HG02970 (cell line): ENCODE results near the gene CD7.

Experiments
- ATAC-seq: cut with Tn5 transposase; IDR thresholded peaks from one replicate; pipeline ENCODE4 v1.9.1; 2021; ENCODE audit warnings: mild to moderate bottlenecking, moderate library complexity, moderate number of reproducible peaks; ENCODE audit not compliant: unreplicated experiment, low FRiP score

The CD7 gene

DNA sequence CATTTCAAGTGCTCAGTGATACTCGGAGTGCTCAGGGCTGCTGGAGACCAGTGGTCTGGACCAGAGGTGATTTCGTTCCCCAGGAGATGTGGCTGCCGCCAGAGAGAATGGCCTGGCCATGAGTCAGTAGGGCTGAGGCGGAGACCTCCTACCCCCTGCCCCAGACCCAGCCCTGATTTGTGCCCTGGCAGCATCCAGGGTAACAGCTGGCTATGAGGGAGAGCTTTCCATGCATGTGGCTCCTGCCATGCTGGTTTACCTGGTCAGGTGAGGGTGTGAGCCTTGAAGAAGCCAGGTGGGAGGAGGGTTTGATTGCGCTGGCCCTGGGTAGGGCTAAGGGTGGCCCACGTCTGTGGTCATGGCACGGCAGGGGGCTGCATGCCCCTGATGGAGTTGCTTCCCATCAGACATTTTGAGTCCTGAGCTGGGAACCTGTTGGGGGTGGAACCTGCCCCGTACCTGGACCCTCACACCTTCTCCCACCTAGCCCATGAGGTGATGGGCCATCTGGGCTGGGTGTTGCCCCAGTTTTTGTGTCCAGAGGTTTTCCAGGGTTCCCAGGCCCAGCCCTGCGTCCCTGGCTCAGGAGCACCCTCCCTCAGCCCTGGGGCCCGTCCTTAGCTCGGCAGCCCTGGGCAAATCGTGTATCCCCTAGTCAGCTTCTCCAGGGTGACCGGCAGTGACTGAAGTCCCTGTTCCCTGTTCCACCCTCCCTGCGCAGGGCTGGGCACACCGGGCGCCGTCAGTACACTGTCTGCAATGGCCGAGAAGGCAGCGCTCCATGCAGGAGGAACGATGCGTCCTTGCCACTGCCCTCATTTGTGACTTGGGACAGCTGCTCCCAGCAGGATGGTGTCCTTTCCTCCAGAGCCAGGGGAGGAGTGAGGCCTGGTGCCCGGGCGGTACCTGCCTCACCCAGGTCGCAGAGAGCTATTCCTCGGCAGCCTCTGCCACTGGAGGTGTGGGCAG, 34.9 kb downstream of the CD7 start:
- ATAC-seq: no peak

GRCh38 chr17:82281502-82282238, 35.7 kb downstream of the CD7 start:
- ATAC-seq: no peak

- no peak for ATAC-seq
Observed at GRCh38 chr17:82281076-82281475, 36.3 kb downstream of the CD7 start.

GRCh38 chr17:82280537-82280936, 36.9 kb downstream of the CD7 start:
- no peak for ATAC-seq

DNA sequence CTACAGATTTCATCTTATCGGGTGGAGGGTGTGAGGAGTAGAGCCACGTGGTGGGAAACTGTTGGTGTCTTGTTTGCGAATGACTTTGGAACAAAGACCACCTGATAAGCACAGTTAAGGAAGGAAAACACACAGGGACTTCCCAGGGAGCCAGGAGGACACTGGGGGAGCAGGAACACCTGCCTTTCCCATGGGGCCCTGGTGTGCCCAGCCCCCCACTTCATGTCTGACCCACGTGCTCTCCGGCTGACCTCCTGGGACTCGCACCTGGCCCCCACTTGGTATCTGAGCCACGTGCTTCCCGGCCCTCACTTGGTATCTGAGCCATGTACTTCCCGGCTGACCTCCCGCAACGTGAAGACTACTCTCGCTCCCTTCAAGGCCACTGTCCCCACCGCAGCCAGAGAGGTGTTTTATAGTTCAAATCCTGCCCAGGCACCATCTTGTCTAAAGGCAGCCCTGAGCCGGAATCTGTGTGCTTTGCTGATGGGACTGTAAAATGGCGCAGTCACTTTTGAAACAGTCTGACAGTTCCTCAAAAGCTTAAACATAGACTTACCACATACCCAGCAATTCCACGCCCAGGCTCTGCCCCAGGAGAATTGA, 38.5 kb downstream of the CD7 start:
- ATAC-seq: no peak

DNA sequence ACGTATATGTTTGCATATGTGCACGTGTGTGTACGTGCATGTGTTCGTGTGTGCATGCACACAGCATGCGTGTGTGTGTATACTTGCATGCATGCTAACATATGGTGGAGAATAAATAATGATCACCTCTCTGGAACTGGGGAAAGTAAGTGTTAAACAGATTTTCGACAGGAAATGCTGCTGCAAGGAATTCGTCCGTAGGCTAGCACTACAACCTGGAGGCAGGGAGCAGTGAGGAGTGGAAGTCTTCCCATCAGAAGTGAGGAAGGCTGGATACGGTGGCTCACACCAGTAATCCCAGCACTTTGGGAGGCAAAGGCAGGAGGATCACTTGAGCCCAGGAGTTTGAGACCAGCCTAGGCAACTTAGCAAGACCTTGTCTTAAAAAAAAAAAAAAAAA, 39.1 kb downstream of the CD7 start:
- ATAC-seq: no peak

DNA sequence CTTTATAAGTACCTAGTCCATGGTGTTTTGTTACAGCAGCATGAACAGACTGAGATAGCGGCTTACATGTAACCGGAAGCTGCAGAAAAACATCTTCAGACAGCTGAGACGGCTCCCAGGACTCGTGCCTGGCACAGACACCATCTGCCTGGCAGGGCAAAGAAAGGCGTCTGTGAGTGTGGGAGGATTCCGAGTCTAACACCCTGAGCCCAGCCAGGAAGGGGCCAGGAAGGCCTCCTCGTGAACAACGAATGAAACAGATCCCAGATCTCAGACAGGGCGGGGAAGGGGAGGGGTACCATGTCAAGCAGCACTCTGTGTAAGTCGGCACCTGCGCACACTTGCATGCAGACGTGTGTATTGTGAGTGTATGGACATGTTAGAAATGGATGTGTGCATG, 39.6 kb downstream of the CD7 start:
- ATAC-seq: no peak

DNA sequence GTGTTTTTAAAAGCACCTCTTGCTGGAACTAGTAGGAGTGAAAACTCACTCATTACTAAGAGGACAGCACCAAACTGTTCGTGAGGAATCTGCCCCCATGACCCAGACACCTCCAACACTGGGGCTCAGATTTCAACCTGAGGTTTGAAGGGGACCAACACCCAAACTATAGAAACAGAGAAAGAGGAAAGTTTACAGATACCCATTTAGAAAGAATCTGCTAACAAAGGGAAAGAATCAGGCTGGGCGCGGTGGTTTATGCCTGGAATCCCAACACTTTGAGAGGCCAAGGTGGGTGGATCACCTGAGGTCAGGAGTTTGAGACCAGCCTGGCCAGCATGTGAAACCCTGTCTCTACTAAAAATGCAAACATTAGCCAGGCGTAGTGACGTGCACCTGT, 40.5 kb downstream of the CD7 start:
- no peak for ATAC-seq

DNA sequence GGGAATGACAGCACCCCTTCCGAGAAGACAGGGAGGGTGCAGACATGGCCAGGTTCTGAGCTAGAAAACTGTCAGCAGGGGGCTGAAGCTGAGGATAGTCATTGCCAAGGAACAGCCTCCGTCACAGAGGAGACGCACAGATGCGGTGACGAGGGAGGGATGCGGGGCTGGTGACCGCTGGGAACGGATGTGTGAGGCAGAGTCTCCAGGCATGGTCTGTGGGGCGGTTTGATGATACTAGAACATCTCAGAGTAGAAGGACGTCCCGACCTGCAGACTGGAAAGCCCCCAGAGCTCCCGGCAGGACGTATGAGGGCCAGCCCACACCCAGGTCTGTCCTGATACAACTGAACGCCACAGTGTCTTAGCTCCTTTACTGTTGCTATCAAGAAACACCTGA, 42.1 kb downstream of the CD7 start:
- ATAC-seq: no peak

GRCh38 chr17:82274134-82275020, 43.0 kb downstream of the CD7 start:
- ATAC-seq: no peak

DNA sequence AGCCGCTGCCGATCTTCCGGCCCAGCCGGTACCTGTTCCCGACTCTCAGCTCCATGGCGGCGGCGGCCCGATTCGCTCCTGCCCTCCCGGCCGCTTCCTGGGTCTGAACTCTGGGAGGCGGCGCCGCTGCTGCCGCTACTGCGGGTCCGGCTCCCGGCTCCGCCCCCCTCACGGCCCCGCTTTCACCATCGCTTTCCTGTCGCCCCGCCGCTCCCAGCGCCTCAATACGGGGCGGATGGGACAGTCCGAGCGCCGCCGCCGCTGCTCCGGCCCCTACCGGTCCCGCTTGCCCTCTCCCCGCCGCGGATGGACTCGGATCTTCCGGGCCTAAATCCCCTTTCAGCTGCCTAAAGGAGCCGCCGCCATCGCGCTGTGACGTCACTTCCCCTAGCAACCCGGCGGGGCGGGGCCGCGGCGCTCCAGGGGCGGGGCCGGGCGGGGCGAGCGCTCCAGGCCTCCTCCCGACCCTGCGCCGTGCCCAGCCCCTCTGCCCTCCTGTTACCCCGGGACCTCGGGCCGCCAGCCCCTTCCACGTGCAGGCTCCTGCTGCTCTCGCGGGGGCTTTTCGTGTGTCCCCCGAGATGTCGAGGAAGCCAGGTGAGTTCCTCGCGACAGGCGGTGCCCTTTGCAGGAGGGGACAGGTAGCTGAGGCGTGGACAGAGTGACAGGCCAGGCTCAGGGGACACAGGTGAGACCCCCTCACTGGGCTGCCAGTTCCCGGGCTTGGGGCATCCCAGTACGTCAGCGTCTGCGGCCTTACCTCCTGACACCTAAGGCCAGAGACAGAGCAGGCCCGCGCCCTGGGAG, 43.9 kb downstream of the CD7 start, which contains the start of gene CSNK1D:
CSNK1D (minus strand) TSS at position 374 of the 807 bp plus-strand sequence; CDS start at position 55, 319 bp downstream.
- ATAC-seq: peak; percentile 66

- no peak for ATAC-seq
Observed at GRCh38 chr17:82272495-82273326, 44.7 kb downstream of the CD7 start.

GRCh38 chr17:82271401-82271800, 46.0 kb downstream of the CD7 start:
- no peak for ATAC-seq

DNA sequence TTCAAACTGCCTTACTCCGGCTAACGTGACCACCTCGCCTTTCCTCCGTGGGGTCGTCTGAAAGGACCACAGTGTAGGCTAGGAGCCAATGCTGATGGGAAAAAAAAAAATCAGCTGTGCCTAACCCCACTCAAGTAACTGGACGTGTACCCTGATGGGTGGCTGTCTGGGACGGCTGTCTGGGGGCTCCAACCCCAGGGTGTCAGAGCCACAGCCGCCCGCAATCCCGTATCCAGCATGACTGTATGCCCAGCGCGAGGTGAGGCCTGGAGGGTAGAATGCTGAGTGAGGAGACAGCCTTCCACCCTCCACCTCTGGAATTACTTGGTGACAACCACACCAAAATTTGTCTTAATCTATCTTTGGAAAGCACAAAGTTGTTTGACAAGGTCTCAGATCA, 46.8 kb downstream of the CD7 start:
- ATAC-seq: no peak

- ATAC-seq: no peak
Observed at GRCh38 chr17:82269882-82270500, 47.4 kb downstream of the CD7 start.

GRCh38 chr17:82269138-82269881, 48.1 kb downstream of the CD7 start:
- ATAC-seq: no peak
